Astrocyte (in vitro differentiated cells and primary cell): Measurements from ENCODE around the gene WDPCP. TPM values are rescaled to one million over a fixed set of nuclear protein-coding genes. Genes with fewer than 3 reads are reported as not detected.

Source experiments
- DNase-seq: peaks from one replicate; pipeline ENCODE4 v3.0.0-alpha.2; 2010; ENCODE audit warnings: low read depth
- FAIRE-seq: peaks from 2 replicates; lab custom pipeline; 2011; peaks lifted over from hg19 to GRCh38; lab: Jason Lieb, UNC
- H2AFZ ChIP-seq: 2 replicates; pipeline ENCODE4 v1.6.0; 2012; ENCODE audit warnings: low read depth, low read length, inconsistent platforms
- H3K27ac ChIP-seq: 2 replicates; pipeline ENCODE4 v1.5.1; 2011; ENCODE audit warnings: low read depth, low read length, inconsistent platforms
- H3K27me3 ChIP-seq: 2 replicates; pipeline ENCODE4 v1.6.0; 2011; ENCODE audit warnings: low read length, inconsistent platforms; ENCODE audit not compliant: insufficient read depth
- H3K36me3 ChIP-seq: 2 replicates; pipeline ENCODE4 v1.5.1; 2011; ENCODE audit warnings: low read length, inconsistent platforms; ENCODE audit not compliant: insufficient read depth
- H3K4me1 ChIP-seq: 2 replicates; pipeline ENCODE4 v1.5.1; 2011; ENCODE audit warnings: low read length, inconsistent platforms; ENCODE audit not compliant: insufficient read depth
- H3K4me2 ChIP-seq: 2 replicates; pipeline ENCODE4 v1.6.0; 2012; ENCODE audit warnings: low read length, inconsistent platforms
- H3K4me3 ChIP-seq: 2 replicates; pipeline ENCODE4 v1.5.1; 2011; ENCODE audit warnings: low read depth, mild to moderate bottlenecking, low read length, inconsistent platforms; ENCODE audit not compliant: insufficient read depth
- H3K79me2 ChIP-seq: 2 replicates; pipeline ENCODE4 v1.6.0; 2012; ENCODE audit warnings: mild to moderate bottlenecking, low read length, inconsistent platforms; ENCODE audit not compliant: insufficient read depth
- H3K9ac ChIP-seq: 2 replicates; pipeline ENCODE4 v1.6.0; 2012; ENCODE audit warnings: mild to moderate bottlenecking, low read length, inconsistent platforms
- H3K9me3 ChIP-seq: 2 replicates; pipeline ENCODE4 v1.5.1; 2012; ENCODE audit warnings: low read depth, mild to moderate bottlenecking, low read length, inconsistent platforms; ENCODE audit not compliant: insufficient read depth
- H4K20me1 ChIP-seq: 2 replicates; pipeline ENCODE4 v1.6.0; 2012; ENCODE audit warnings: low read length, inconsistent platforms; ENCODE audit not compliant: insufficient read depth
- H3K27ac Mint-ChIP-seq: one replicate; pipeline ENCODE4 v1.8.0; 2021; ENCODE audit warnings: mild to moderate bottlenecking, mixed read lengths; ENCODE audit not compliant: unreplicated experiment
- H3K27me3 Mint-ChIP-seq: one replicate; pipeline ENCODE4 v1.8.0; 2021; ENCODE audit warnings: low read depth, mixed read lengths; ENCODE audit not compliant: unreplicated experiment
- H3K36me3 Mint-ChIP-seq: one replicate; pipeline ENCODE4 v1.8.0; 2021; ENCODE audit warnings: low read depth, mixed read lengths; ENCODE audit not compliant: unreplicated experiment
- H3K4me1 Mint-ChIP-seq: one replicate; pipeline ENCODE4 v1.8.0; 2021; ENCODE audit warnings: low read depth, mixed read lengths; ENCODE audit not compliant: unreplicated experiment
- H3K4me3 Mint-ChIP-seq: one replicate; pipeline ENCODE4 v1.8.0; 2021; ENCODE audit warnings: mild to moderate bottlenecking, moderate library complexity, mixed read lengths; ENCODE audit not compliant: unreplicated experiment
- H3K9me3 Mint-ChIP-seq: one replicate; pipeline ENCODE4 v1.8.0; 2021; ENCODE audit warnings: mild to moderate bottlenecking, mixed read lengths; ENCODE audit not compliant: unreplicated experiment
- CTCF ChIP-seq: IDR thresholded peaks from 2 replicates; pipeline ENCODE4 v1.5.1; 2011; ENCODE audit warnings: low read depth, mild to moderate bottlenecking, inconsistent platforms, low read length, moderate library complexity; ENCODE audit not compliant: insufficient read depth
- EZH2 ChIP-seq: IDR thresholded peaks from 2 replicates; pipeline ENCODE4 v1.6.1; 2012; ENCODE audit warnings: mild to moderate bottlenecking, low read length, inconsistent platforms; ENCODE audit not compliant: insufficient read depth
- total RNA-seq: library from RNA; stranded (reverse); gene quantifications from 2 replicates; pipeline ENCODE4 v1.2.1, GENCODE V29; 2021

The WDPCP gene
- total RNA-seq, 1 donor from 2014 or later = 15.1 TPM

- no peaks in the 10 kb centered on the region for H3K36me3 ChIP-seq
- FAIRE-seq = no peak
- H3K4me3 ChIP-seq = no peak overlapping the region
- Mint-ChIP-seq H3K36me3 (peaks cover 10% of the 10 kb centered on the region), H3K27ac (no peak overlapping the region), H3K4me3 (no peak overlapping the region), H3K9me3 (no peaks in the 10 kb centered on the region), H3K4me1 (peaks cover 28% of the 10 kb centered on the region), H3K27me3 (no peaks in the 10 kb centered on the region)
- H3K79me2 ChIP-seq = no peaks in the 10 kb centered on the region
- no peak for DNase-seq
- H3K27me3 ChIP-seq = no peaks in the 10 kb centered on the region
- no peaks in the 10 kb centered on the region for H3K9me3 ChIP-seq
- H2AFZ ChIP-seq = no peak overlapping the region
- H3K27ac ChIP-seq = no peak overlapping the region
- TF ChIP-seq CTCF = no peak
- TF ChIP-seq EZH2 = no peak
- no peak overlapping the region for H3K9ac ChIP-seq
- H3K4me1 ChIP-seq = peaks cover 22% of the 10 kb centered on the region
- no peaks in the 10 kb centered on the region for H4K20me1 ChIP-seq
- no peak overlapping the region for H3K4me2 ChIP-seq
Measured at GRCh38 chr2:63617366-63617765, 29.1 kb upstream of the WDPCP start.

GRCh38 chr2:63614983-63615945, 27.0 kb upstream of the WDPCP start:
- H3K36me3 ChIP-seq = no peaks in the 10 kb centered on the region
- Mint-ChIP-seq H3K27me3 (no peaks in the 10 kb centered on the region), H3K36me3 (peaks cover 8% of the 10 kb centered on the region), H3K4me3 (peak overlapping the region; percentile 55), H3K9me3 (no peaks in the 10 kb centered on the region), H3K27ac (peak overlapping the region; percentile 85), H3K4me1 (peaks cover 28% of the 10 kb centered on the region)
- peaks cover 22% of the 10 kb centered on the region for H3K4me1 ChIP-seq
- H3K9ac ChIP-seq = peak overlapping the region; percentile 28
- DNase-seq (peak; percentile 52), FAIRE-seq (no peak)
- no peaks in the 10 kb centered on the region for H3K27me3 ChIP-seq
- H3K79me2 ChIP-seq = no peaks in the 10 kb centered on the region
- no peak overlapping the region for H3K4me3 ChIP-seq
- H3K27ac ChIP-seq = peak overlapping the region; percentile 66
- H4K20me1 ChIP-seq = no peaks in the 10 kb centered on the region
- peak overlapping the region; percentile 69 for H2AFZ ChIP-seq
- no peaks in the 10 kb centered on the region for H3K9me3 ChIP-seq
- TF ChIP-seq EZH2 (no peak), CTCF (no peak)
- peak overlapping the region; percentile 61 for H3K4me2 ChIP-seq
